Ovary (tissue), 9 donors: Measurements from ENCODE around the gene CKS1B. TPM values are rescaled to one million over a fixed set of nuclear protein-coding genes. Genes with fewer than 3 reads are reported as not detected.
A peak's percentile ranks its signal among the peaks of the same experiment; 100 is the strongest.
"Not testable (repeated sequence)": the region's sequence is repeated elsewhere in the genome, so short reads cannot be mapped to it uniquely, and the experiment has no call there.

Source experiments
- DNase-seq, 5 donors: peaks; one replicate each; pipeline ENCODE4 v3.0.0-alpha.2; 2019 to 2020
- H3K27ac ChIP-seq, 2 donors: fragments of 200-600 bp; one replicate each; pipeline versions ENCODE4 v1.5.1 to v1.8.0; 2019 to 2022
- H3K27me3 ChIP-seq: fragments of 200-600 bp; one replicate; pipeline ENCODE4 v1.8.0; 2022
- H3K36me3 ChIP-seq: fragments of 200-600 bp; sonication (generic); one replicate; pipeline ENCODE4 v1.5.1; 2019
- H3K4me1 ChIP-seq: one replicate; pipeline ENCODE4 v1.8.1; 2013; ENCODE audit warnings: mild to moderate bottlenecking, moderate library complexity; ENCODE audit not compliant: insufficient read depth
- H3K4me3 ChIP-seq: fragments of 200-600 bp; sonication (generic); one replicate; pipeline ENCODE4 v1.5.1; 2017
- H3K9me3 ChIP-seq, 2 donors: fragments of 200-600 bp in 1 of 2; sonication (generic) in 1 of 2; one replicate each; pipeline versions ENCODE4 v1.5.1 to v1.8.1; 2013 to 2019; ENCODE audit warnings: mild to moderate bottlenecking in 1 of 2, moderate library complexity in 1 of 2
- CTCF ChIP-seq, 3 donors: fragments of 450-650 bp in 2 of 3; fragments of 200-600 bp in 1 of 3; IDR thresholded peaks; one replicate each; pipeline versions ENCODE4 v1.5.1 to v1.8.0; 2016 to 2022; ENCODE audit warnings: antibody characterized with exemption in 3 of 3, mild to moderate bottlenecking in 1 of 3
- EP300 ChIP-seq: sonication (generic); formaldehyde crosslinking; IDR thresholded peaks from one replicate; pipeline ENCODE4 v1.6.1; 2017; ENCODE audit warnings: antibody characterized with exemption
- POLR2A ChIP-seq: fragments of 450-650 bp; IDR thresholded peaks from one replicate; pipeline ENCODE4 v1.6.1; 2017; ENCODE audit warnings: antibody characterized with exemption, mild to moderate bottlenecking, moderate library complexity
- WGBS, 3 donors: extraction: QIAGEN DNeasy Blood & Tissue Kit in 1 of 3; methylation state at CpG; one replicate each; pipeline versions ENCODE4 v1.1.5 to v1.1.7; 2013 to 2017; 5-methylcytosine and 5-hydroxymethylcytosine counted together
- intact Hi-C, 4 donors: fragments of 100-400 bp; cut with DNase I; formaldehyde crosslinking; loops; one replicate each; pipeline versions ENCODE4 v1.11.0 to v1.15.1; 2022 to 2023
- polyA plus RNA-seq, 2 donors: library from polyadenylated mRNA; stranded (reverse); fragments of 200-250 nt in 1 of 2; fragments of 350-450 nt in 1 of 2; fragmentation: Illumina TruSeq in 1 of 2; extraction: RNeasy Lipid Tissue Mini Kit (QIAGEN cat#74804) in 1 of 2; gene quantifications; one replicate each; pipeline ENCODE4 v1.2.3, GENCODE V29; 2013 to 2014
- total RNA-seq, 7 donors: library from RNA; depleted of rRNA in 2 of 7; stranded (reverse); fragments of >200 nt in 2 of 7; fragmentation: NEBNext Ultra II Directional in 3 of 7; extraction: Animal tissue kit (Norgen Biotek cat#: 25700) in 3 of 7; gene quantifications; one replicate each; pipeline versions ENCODE4 v1.1.0 to v1.2.4, GENCODE V29; 2016 to 2023
- donor health status: DM: no; HTN: no; CAD: no; lungs with moderate emphysema.
- donor health status: DM: no; HTN: no; CAD: no.
- donor health status: Bipolar disorder and iron deficiency.
- donor health status: DM: yes; HTN: yes; CAD: no.
- donor health status: DM: no; HTN: no; CAD: no.
- donor health status: DM: yes; HTN: yes; CAD: no.

Gene CKS1B
- total and polyA plus RNA-seq, 9 donors, result 12.2 to 55.8 (median 28.0) TPM

- TF ChIP-seq CTCF (IDR thresholded peaks at IDR 0.05), result no peak
- no peak for TF ChIP-seq POLR2A
- TF ChIP-seq EP300, result no peak
- no peaks in the 10 kb centered on the region for H3K27me3 ChIP-seq
- peak overlapping the region; percentile 50 for H3K4me3 ChIP-seq
- H3K9me3 ChIP-seq, result no peaks in the 10 kb centered on the region
- peaks cover 3% of the 10 kb centered on the region for H3K4me1 ChIP-seq
- no peaks in the 10 kb centered on the region for H3K36me3 ChIP-seq
- 10 to 14% (median 13%) methylated on average over 17 of the region's 17 CpGs for WGBS, 3 donors
- H3K27ac ChIP-seq, result no peak overlapping the region
- no peak for DNase-seq
- intact Hi-C loops, result no loop called here
Observed at GRCh38 chr1:154983776-154984466, 9.4 kb downstream of the CKS1B start.

GRCh38 chr1:154986736-154987135 is 12.3 kb downstream of the CKS1B start:
- H3K4me3 ChIP-seq, H3K27ac ChIP-seq, H3K9me3 ChIP-seq, H3K4me1 ChIP-seq, H3K27me3 ChIP-seq, H3K36me3 ChIP-seq, intact Hi-C loops, DNase-seq: not testable (repeated sequence)
- WGBS, 3 donors, result 86 to 92% (median 87%) methylated on average over 4 of the region's 4 CpGs

GRCh38 chr1:154987326-154987725 is 12.8 kb downstream of the CKS1B start:
- Histone ChIP-seq H3K4me1 (peaks cover 2% of the 10 kb centered on the region), H3K9me3 (no peaks in the 10 kb centered on the region), H3K27me3 (no peaks in the 10 kb centered on the region), H3K36me3 (no peaks in the 10 kb centered on the region), H3K27ac (no peak overlapping the region), H3K4me3 (no peak overlapping the region)
- DNase-seq, result no peak
- WGBS, 3 donors, result 86 to 88% (median 86%) methylated on average over 6 of the region's 6 CpGs
- intact Hi-C loops, result no loop called here
- TF ChIP-seq EP300 (no peak), POLR2A (no peak), CTCF (IDR thresholded peaks at IDR 0.05) (no peak)

- TF ChIP-seq POLR2A (no peak), EP300 (no peak)
- no peak for DNase-seq
- no peak overlapping the region for H3K27ac ChIP-seq
- H3K27me3 ChIP-seq, result no peaks in the 10 kb centered on the region
- H3K4me3 ChIP-seq, result no peak overlapping the region
- no peaks in the 10 kb centered on the region for H3K9me3 ChIP-seq
- no peaks in the 10 kb centered on the region for H3K36me3 ChIP-seq
- H3K4me1 ChIP-seq, result peaks cover 2% of the 10 kb centered on the region
- WGBS, 3 donors, result 83 to 87% (median 84%) methylated on average over 17 of the region's 17 CpGs
- intact Hi-C loops, result no loop called here
Observed at GRCh38 chr1:154988058-154988954, 13.8 kb downstream of the CKS1B start.

GRCh38 chr1:154989195-154989860 is 14.8 kb downstream of the CKS1B start:
- H3K9me3 ChIP-seq, result no peaks in the 10 kb centered on the region
- H3K4me1 ChIP-seq, result no peaks in the 10 kb centered on the region
- no peaks in the 10 kb centered on the region for H3K36me3 ChIP-seq
- DNase-seq, result no peak
- H3K27ac ChIP-seq, result no peak overlapping the region
- TF ChIP-seq POLR2A (no peak), CTCF (IDR thresholded peaks at IDR 0.05) (no peak), EP300 (no peak)
- 80 to 85% (median 83%) methylated on average over 3 of the region's 3 CpGs for WGBS, 3 donors
- intact Hi-C loops, result no loop called here
- H3K27me3 ChIP-seq, result no peaks in the 10 kb centered on the region
- H3K4me3 ChIP-seq, result no peak overlapping the region
